NB4 (cell line): ENCODE data around the gene TXNDC9.

ENCODE experiments used
- CTCF ChIP-seq: IDR thresholded peaks from one replicate; pipeline ENCODE4 v1.5.1; 2012; ENCODE audit warnings: low read depth, low read length
- MAX ChIP-seq: IDR thresholded peaks from 2 replicates; pipeline ENCODE4 v1.6.1; 2011; ENCODE audit warnings: low read depth, low read length
- POLR2A ChIP-seq: IDR thresholded peaks from 2 replicates; pipeline ENCODE4 v1.6.1; 2011; ENCODE audit warnings: mild to moderate bottlenecking; ENCODE audit not compliant: insufficient read length; ENCODE audit errors: extremely low read depth

GRCh38 chr2:99382143-99382542, 46.0 kb upstream of the TXNDC9 start:
- TF ChIP-seq CTCF (no peak), POLR2A (no peak), MAX (no peak)
